Caki2 (cell line): ENCODE results near the gene NUP42. TPM values are rescaled to one million over a fixed set of nuclear protein-coding genes. Genes with fewer than 3 reads are reported as not detected.

Experiments used
- total RNA-seq: library from RNA; depleted of rRNA; stranded (reverse); fragments of >200 nt; shearing (Covaris generic); gene quantifications from 2 replicates; pipeline ENCODE4 v1.2.3, GENCODE V29; 2014; ENCODE audit warnings: low replicate concordance; rRNA removed

The NUP42 gene
- total RNA-seq, 1 experiment from 2014 or later, result 51.0 TPM

Other genes starting within 250 kb of the NUP42 start
- gene HYCC1, start 167.9 kb upstream of the NUP42 start, total RNA-seq, result 17.6 and 56.6 TPM in 2 replicates
- 36.2 and 46.4 TPM in 2 replicates for gene KLHL7, start 76.3 kb upstream of the NUP42 start, total RNA-seq
- gene GPNMB, start 64.7 kb downstream of the NUP42 start, total RNA-seq, result 32.7 and 33.1 TPM in 2 replicates
- 77.0 and 98.7 TPM in 2 replicates for gene MALSU1, start 117.3 kb downstream of the NUP42 start, total RNA-seq